Daoy (cell line): ENCODE measurements around the gene PPP1R14B. TPM values are rescaled to one million over a fixed set of nuclear protein-coding genes. Genes with fewer than 3 reads are reported as not detected.
A peak's percentile ranks its signal among the peaks of the same experiment; 100 is the strongest.

Source experiments
- DNase-seq: peaks from one replicate; pipeline ENCODE4 v3.0.0-alpha.2; 2015; ENCODE audit warnings: low read depth
- total RNA-seq: library from RNA; depleted of rRNA; stranded (reverse); fragments of >200 nt; shearing (Covaris generic); gene quantifications from 2 replicates; pipeline ENCODE4 v1.2.3, GENCODE V29; 2014

Gene PPP1R14B
- total RNA-seq, 1 experiment from 2014 or later: 414 TPM

DNA sequence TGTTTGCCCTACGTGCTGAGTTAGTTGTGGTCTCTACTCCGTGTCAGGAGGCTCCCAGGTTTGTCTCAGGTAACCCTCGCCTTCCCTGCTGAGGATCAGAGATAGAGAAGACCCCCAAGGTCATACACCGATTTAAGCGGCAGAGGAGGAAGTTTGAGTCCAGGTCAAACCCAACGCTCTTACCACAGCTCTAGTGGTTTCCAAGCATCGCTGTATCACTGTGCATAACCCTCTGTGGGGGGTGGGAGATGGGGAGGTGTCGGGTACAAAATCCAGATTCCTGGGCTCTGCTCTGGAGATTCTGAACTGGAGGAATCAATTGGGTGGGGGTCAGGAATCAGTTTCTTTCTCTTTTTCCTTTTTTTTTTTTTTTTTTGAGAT is 15.8 kb downstream of the PPP1R14B start:
- no peak for DNase-seq

DNA sequence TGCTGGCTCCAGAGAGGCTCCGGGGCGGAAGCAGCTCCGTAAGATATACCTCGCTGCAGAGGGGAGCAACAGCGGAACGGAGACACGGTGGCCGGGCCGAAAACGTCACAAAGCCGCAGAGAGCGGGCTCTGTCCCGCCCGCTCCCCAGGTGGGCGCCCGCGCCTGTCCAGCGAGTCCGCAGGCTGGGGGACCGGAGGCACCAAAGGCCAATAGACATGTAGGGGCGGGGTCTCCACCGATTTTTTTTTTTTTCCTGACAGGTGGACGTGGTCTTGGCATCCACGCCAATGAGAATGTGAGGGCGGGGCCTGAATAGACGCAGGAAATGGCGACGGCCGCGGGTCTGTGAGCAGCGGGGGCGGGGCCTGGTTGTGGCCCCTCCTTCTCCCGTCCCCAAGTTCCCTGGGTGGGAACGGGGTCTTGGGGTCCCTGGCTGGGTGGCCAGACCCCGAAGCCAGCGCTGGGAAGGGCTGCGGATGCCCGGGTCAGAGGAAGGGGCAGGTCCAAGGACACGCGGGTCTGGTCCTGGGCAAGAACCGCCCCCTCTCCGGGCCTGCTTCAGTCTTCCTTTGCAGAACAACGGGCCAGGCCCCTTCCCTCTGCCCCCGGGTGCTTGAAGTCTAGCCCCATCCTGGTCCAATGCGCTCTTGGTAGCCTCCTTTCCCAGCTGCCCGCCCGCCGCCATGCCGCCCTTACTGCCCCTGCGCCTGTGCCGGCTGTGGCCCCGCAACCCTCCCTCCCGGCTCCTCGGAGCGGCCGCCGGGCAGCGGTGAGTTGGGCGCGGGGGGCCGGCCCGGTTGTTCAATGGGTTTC is 16.4 kb downstream of the PPP1R14B start, which contains the start of gene DNAJC4:
TSS of gene DNAJC4 (plus strand) at position 378 of the 814 bp plus-strand sequence. CDS start at position 685, 307 bp downstream.
- peak; percentile 93 for DNase-seq

- DNase-seq: no peak
Measured at GRCh38 chr11:64229744-64230170, 17.0 kb downstream of the PPP1R14B start.

DNA sequence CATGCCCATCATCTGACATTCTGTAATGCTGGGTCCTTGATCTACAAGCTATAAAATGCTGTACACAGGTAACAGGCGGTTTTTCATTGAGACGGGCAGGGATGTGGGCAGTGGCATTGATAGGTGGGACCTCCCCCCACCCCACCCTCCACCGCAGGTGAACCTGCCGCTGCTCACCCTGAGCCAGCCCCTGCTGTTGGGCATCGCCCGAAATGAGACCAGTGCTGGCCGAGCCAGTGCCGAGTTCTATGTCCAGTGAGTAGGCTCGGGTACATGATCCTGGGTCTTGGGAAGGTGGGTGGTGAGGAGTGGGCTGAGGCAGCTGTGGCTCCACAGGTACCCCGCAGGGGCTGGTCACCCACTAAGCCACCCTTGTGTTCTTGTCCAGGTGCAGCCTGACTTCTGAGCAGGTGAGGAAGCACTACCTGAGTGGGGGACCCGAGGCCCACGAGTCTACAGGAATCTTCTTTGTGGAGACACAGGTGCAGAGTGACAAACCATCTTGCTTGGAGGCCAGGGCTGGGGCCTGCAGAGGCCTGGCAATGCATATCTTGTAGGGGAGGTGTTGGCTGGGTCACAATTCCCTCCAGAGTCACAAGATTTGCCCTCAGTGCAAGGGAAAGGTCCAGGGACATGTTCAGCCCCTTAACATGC is 17.5 kb downstream of the PPP1R14B start:
- no peak for DNase-seq

DNA sequence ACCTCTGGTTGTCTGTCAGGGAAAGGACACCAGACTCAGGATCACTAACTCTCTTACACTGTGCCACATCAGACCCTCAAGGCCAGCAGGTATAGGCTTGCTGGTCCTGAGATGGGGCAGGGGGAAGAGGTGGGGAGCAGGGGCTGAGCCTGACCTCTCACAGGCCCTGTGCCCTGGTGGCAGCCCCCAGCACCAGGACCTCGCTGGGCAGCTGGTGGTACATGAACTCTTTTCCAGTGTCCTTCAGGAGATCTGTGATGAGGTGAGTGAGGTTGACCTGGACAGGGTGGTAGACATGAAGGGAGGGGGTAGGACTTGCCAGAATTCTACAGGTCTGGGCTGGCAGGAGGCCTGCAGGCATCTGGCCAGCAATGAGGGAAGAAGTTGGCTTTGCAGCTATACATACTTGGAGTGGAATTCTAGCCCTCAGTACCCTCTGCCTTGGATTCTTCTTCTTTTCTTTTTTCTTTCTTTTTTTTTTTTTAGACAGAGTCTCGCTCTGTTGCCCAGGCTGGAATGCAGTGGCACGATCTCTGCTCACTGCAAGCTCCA is 19.3 kb downstream of the PPP1R14B start:
- DNase-seq: no peak

DNA sequence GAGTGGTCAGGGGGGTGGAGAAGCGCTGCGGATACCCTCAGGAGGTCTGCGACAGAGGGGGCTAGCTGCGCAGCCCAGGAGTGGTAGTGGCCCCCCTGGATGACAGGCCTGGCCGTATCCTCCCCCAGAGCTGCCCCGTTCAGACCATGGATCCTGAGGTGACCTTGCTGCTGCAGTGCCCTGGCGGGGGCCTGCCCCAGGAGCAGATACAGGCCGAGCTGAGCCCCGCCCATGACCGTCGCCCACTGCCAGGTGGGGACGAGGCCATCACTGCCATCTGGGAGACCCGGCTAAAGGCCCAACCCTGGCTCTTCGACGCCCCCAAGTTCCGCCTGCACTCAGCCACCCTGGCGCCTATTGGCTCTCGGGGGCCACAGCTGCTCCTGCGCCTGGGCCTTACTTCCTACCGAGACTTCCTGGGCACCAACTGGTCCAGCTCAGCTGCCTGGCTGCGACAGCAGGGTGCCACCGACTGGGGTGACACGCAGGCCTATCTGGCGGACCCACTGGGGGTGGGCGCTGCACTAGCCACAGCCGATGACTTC is 20.2 kb downstream of the PPP1R14B start:
- DNase-seq: peak; percentile 48

DNA sequence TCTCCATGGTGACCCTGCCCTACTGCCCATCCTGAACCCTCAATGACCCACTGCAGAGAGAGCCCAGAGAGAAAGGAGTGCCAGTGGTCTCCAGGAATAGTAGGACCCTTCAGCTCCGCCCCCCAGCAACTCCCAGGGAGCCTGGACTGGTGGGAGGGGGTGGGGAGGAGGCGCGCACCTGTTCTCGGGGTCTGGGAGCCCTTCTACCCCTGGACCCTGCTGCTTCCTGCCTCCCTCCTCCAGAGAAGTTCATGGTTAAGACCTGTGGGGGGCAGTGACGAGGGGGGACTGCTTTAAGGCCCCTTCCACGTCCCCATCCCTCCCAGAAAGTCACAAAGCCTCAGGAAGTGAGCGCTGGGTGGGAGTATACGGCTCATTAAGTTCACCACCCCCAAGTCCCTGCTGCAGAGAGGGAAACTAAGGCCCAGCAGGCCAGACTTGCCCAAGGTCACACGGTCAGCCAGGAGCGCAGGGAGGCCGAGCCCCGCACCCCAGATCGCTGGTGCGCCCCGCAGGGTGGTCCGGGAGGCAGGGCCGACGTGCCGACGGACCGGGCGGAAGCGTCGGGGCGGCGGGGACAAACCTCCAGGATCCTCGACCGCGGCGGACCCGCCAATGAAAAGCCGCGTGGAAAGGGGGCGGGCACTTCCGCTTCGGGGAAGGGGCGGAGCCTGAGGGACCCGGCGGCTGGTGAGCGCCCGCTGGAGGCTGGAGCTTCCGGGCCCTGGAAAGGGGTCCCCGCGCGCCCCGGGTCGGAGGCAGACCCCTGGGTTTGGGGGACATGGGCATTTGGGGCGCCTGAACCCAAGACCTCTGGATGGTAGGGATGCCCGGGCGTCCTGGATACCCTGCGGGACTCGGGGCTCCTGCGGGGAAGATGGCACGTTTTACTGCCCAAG is 20.9 kb downstream of the PPP1R14B start, which contains the start of the genes NUDT22 and TRPT1:
TSS of gene NUDT22 (plus strand) at position 667 of the 899 bp plus-strand sequence. CDS start 379 bp downstream, outside the sequence.
TSS of gene TRPT1 (minus strand) at position 579 of the 899 bp plus-strand sequence. CDS start at position 253, 326 bp downstream.
- DNase-seq: peak; percentile 88

- no peak for DNase-seq
Measured at GRCh38 chr11:64224891-64225607, 21.7 kb downstream of the PPP1R14B start.

GRCh38 chr11:64224151-64224890 is 22.4 kb downstream of the PPP1R14B start:
- peak; percentile 76 for DNase-seq

DNA sequence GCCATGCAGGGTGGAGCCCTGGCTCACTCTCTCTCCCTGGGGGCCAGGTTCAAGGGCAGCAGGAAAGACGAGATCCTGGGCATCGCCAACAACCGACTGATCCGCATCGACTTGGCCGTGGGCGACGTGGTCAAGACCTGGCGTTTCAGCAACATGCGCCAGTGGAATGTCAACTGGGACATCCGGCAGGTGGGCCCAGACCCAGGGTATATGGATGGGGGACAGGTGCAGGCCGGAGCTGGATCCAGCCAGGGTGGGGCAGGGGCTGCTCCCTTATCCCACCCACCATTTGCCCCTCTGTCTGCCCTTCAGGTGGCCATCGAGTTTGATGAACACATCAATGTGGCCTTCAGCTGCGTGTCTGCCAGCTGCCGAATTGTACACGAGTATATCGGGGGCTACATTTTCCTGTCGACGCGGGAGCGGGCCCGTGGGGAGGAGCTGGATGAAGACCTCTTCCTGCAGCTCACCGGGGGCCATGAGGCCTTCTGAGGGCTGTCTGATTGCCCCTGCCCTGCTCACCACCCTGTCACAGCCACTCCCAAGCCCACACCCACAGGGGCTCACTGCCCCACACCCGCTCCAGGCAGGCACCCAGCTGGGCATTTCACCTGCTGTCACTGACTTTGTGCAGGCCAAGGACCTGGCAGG is 23.6 kb downstream of the PPP1R14B start:
- DNase-seq: no peak

DNA sequence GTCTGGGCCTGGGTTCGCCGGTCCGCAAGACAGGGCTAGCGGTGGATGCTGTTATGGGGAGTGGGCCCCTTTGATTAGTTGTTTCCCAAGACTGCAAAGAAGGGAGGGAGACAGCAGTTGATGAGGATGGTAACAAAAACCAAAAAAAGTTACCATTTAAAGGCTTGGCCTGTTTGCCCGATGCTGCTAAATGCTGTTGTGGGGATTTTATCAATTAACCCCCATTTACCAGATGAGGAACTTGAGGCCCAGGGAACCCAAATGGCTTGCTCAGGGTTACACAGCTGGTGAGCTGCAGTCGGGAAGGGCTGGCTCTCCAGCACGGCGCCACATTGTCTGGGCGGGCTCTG is 24.1 kb downstream of the PPP1R14B start:
- no peak for DNase-seq

- DNase-seq: no peak
Measured at GRCh38 chr11:64220798-64221197, 25.9 kb downstream of the PPP1R14B start.

DNA sequence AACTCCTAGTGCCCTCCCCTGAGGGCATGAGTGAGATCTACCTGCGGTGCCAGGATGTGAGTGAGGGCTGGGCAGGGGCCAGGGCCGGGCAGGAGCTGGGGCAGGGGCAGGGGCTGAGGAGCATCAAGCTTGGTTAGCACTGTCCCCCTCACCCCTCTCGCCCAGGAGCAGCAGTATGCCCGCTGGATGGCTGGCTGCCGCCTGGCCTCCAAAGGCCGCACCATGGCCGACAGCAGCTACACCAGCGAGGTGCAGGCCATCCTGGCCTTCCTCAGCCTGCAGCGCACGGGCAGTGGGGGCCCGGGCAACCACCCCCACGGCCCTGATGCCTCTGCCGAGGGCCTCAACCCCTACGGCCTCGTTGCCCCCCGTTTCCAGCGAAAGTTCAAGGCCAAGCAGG is 26.5 kb downstream of the PPP1R14B start:
- no peak for DNase-seq

DNA sequence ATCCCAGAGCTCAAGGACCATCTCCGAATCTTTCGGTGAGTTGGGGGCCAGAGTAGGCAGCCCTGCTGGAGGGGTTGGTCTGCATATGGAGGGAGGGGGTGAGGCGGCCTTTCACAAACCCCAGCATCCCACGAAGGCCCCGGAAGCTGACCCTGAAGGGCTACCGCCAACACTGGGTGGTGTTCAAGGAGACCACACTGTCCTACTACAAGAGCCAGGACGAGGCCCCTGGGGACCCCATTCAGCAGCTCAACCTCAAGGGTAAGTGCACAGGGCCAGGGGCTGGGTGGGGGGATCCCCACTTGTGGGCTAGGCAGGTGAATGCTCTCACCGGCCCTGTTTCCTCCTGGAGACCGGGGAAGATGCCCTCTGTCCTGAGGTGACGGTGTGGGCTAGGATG is 27.0 kb downstream of the PPP1R14B start:
- no peak for DNase-seq

DNA sequence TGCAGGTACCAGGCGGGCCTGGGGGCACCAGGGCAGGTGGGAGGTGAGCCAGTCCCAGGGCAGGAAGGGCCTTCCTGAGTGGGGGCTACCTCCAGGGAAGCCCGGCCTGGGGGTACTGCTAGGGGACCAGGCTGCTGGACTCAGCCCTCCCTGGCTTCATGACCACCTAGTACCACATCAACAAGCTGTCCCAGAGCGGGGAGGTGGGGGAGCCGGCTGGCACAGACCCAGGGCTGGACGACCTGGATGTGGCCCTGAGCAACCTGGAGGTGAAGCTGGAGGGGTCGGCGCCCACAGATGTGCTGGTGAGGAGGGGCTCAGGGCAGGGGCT is 27.4 kb downstream of the PPP1R14B start:
- DNase-seq: no peak

GRCh38 chr11:64218628-64219353 is 28.0 kb downstream of the PPP1R14B start:
- DNase-seq: no peak

DNA sequence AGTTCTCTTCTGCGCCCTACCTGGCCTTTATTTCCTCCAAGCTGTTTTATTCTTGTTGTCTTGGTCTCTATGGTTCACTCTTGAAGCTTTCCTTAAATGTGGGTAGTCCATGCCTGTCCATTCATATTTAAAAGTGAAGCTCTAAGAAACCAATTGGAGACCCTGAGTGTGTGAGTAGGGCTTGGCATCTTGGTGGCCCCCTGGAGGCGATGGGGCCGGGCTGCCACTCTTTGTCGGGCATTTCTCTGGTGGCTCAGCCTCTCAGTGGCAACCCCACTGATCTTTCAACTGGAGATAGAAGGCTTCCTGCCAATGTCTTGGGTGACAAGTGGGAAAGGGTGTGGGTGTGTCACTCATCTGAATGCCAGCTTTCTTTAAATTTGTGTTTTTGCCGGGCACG is 29.9 kb downstream of the PPP1R14B start:
- DNase-seq: no peak

DNA sequence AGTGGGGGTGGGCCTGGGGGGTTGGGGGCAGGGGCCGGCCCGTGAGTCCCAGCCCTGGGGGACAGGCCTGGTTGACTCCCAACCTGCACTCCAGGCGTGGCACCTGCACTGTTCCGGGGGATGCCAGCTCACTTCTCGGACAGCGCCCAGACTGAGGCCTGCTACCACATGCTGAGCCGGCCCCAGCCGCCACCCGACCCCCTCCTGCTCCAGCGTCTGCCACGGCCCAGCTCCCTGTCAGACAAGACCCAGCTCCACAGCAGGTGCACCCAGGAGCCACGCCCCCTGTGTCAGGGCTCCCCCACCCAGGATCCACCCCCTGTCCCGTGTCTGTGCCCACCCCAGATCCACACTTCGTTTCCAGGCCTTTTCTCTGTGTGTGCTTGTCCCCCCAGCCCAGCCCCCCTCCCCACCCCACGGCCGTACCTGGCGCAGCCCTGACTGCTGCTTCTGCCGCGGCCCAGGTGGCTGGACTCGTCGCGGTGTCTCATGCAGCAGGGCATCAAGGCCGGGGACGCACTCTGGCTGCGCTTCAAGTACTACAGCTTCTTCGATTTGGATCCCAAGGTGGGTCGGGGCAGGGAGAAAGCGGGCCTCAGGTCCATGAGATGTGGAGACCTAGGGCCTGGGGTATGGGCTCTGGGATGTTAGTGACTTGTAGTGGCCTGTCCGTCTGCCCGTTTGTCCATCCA is 35.4 kb downstream of the PPP1R14B start:
- no peak for DNase-seq
